MM.1S (cell line): ENCODE results near the gene FBXL17.

Experiments
- DNase-seq: peaks from one replicate; pipeline ENCODE4 v3.0.0-alpha.2; 2015
- H2AFZ ChIP-seq: fragments of 300-600 bp; sonication (generic); 2 replicates; pipeline ENCODE4 v1.6.0; 2016; ENCODE audit warnings: antibody characterized with exemption, low read length
- H3F3A ChIP-seq: fragments of 300-600 bp; sonication (generic); 2 replicates; pipeline ENCODE4 v1.6.1; 2016; ENCODE audit warnings: mild to moderate bottlenecking, antibody characterized with exemption, low read length, moderate library complexity, mixed read lengths; ENCODE audit not compliant: insufficient read depth
- H3K27ac ChIP-seq: fragments of 300-600 bp; sonication (generic); 2 replicates; pipeline ENCODE4 v1.5.1; 2016; ENCODE audit warnings: mild to moderate bottlenecking, low read length
- H3K27me3 ChIP-seq: fragments of 300-600 bp; sonication (generic); replicated peaks from 2 replicates; pipeline ENCODE4 v1.6.0; 2016; ENCODE audit warnings: low read length; ENCODE audit not compliant: insufficient read depth
- H3K36me3 ChIP-seq: fragments of 300-600 bp; sonication (generic); replicated peaks from 2 replicates; pipeline ENCODE4 v1.6.1; 2016; ENCODE audit warnings: mild to moderate bottlenecking, low read length, mixed read lengths; ENCODE audit not compliant: insufficient read depth
- H3K4me1 ChIP-seq: fragments of 300-600 bp; sonication (generic); 2 replicates; pipeline ENCODE4 v1.6.1; 2016; ENCODE audit warnings: low read length, mixed read lengths
- H3K4me2 ChIP-seq: fragments of 300-600 bp; sonication (generic); 2 replicates; pipeline ENCODE4 v1.6.0; 2016; ENCODE audit warnings: low read depth, low read length
- H3K4me3 ChIP-seq: fragments of 300-600 bp; sonication (generic); 2 replicates; pipeline ENCODE4 v1.5.1; 2016; ENCODE audit warnings: low read length, mixed read lengths
- H3K79me2 ChIP-seq: fragments of 300-600 bp; sonication (generic); 2 replicates; pipeline ENCODE4 v1.6.1; 2016; ENCODE audit warnings: mixed run types, low read length, mixed read lengths
- H3K9ac ChIP-seq: fragments of 300-600 bp; sonication (generic); 2 replicates; pipeline ENCODE4 v1.6.1; 2016; ENCODE audit warnings: low read length, mixed read lengths
- H3K9me2 ChIP-seq: fragments of 300-600 bp; sonication (generic); replicated peaks from 2 replicates; pipeline ENCODE4 v1.6.1; 2016; ENCODE audit warnings: mild to moderate bottlenecking, low read length, mixed read lengths; ENCODE audit not compliant: insufficient read depth
- H3K9me3 ChIP-seq: fragments of 300-600 bp; sonication (generic); replicated peaks from 2 replicates; pipeline ENCODE4 v1.6.1; 2016; ENCODE audit warnings: mild to moderate bottlenecking, low read length, mixed read lengths; ENCODE audit not compliant: insufficient read depth
- H4K20me1 ChIP-seq: fragments of 300-600 bp; sonication (generic); 2 replicates; pipeline ENCODE4 v1.6.1; 2016; ENCODE audit warnings: mild to moderate bottlenecking, low read length, moderate library complexity, mixed read lengths; ENCODE audit not compliant: insufficient read depth
- EZH2 ChIP-seq: fragments of 300-600 bp; sonication (generic); optimal IDR thresholded peaks from 2 replicates; pipeline ENCODE3; 2017; ENCODE audit warnings: low read depth, mild to moderate bottlenecking, antibody characterized with exemption, low read length, mixed read lengths
- EZH2phosphoT487 ChIP-seq: fragments of 300-600 bp; sonication (generic); IDR thresholded peaks from 2 replicates; pipeline ENCODE4 v1.6.1; 2018; ENCODE audit warnings: antibody characterized with exemption, low read length
- TF ChIP-seq, protein P1 (sequence below): fragments of 300-600 bp; sonication (generic); IDR thresholded peaks from 2 replicates; pipeline ENCODE4 v1.5.1; 2016; ENCODE audit warnings: antibody characterized with exemption, low read length, mixed read lengths

FBXL17 gene

DNA sequence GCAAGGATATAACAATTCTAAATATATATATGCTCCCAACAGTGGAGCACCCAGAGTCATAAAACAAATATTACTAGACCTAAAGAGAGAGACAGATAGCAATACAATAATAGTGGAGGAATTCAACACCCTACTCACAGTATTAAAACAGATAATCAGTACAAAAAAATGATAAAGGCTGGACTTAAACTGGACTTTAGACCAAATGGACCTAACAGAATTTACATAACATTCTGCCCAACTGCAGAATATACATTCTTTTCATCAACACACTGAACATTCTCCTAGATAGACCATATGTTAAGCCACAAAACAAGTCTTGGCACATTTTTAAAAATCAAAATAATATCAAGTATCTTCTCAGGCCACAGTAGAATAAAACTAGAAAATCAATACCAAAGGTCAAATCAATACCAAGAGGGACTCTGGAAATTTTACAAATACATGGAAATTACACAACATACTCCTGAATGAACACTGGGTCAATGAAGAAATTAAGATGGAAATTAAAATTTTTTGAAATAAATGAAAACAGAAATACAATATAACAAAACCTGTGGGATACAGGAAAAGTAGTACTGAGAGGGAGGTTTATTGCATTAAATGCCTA is 100.8 kb downstream of the FBXL17 start:
- no peak for DNase-seq
- Histone ChIP-seq H3K27ac (no peak overlapping the region), H3K36me3 (no peaks in the 10 kb centered on the region), H3K4me3 (no peak overlapping the region), H3K4me2 (no peak overlapping the region), H3K79me2 (no peaks in the 10 kb centered on the region), H3K4me1 (no peaks in the 10 kb centered on the region), H3K9me3 (no peaks in the 10 kb centered on the region), H3K9ac (no peak overlapping the region), H4K20me1 (no peaks in the 10 kb centered on the region), H3F3A (no peaks in the 10 kb centered on the region), H2AFZ (no peak overlapping the region), H3K9me2 (no peaks in the 10 kb centered on the region), H3K27me3 (no peaks in the 10 kb centered on the region)
- TF ChIP-seq EZH2phosphoT487 (no peak), EZH2 (no peak)
- TF ChIP-seq, protein P1, sequence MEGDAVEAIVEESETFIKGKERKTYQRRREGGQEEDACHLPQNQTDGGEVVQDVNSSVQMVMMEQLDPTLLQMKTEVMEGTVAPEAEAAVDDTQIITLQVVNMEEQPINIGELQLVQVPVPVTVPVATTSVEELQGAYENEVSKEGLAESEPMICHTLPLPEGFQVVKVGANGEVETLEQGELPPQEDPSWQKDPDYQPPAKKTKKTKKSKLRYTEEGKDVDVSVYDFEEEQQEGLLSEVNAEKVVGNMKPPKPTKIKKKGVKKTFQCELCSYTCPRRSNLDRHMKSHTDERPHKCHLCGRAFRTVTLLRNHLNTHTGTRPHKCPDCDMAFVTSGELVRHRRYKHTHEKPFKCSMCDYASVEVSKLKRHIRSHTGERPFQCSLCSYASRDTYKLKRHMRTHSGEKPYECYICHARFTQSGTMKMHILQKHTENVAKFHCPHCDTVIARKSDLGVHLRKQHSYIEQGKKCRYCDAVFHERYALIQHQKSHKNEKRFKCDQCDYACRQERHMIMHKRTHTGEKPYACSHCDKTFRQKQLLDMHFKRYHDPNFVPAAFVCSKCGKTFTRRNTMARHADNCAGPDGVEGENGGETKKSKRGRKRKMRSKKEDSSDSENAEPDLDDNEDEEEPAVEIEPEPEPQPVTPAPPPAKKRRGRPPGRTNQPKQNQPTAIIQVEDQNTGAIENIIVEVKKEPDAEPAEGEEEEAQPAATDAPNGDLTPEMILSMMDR = no peak

DNA sequence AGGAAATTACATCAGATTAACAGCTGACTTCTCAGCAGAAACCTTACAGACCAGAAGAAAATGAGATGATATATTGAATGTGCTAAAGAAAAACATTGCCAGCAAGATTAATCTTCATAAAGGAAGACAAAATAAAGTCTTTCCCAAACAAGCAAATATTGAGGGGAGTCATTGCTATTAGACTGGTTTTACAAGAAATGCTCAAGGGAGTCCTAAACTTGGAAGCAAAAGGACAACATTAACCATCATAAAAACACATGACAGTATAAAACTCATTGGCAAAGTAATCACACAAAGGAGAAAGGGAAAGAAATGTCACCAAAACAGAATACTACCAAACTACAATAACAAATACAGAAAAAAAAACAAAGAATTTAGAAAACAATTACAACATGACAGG is 101.7 kb downstream of the FBXL17 start:
- no peaks in the 10 kb centered on the region for H3F3A ChIP-seq
- no peaks in the 10 kb centered on the region for H4K20me1 ChIP-seq
- H2AFZ ChIP-seq = no peak overlapping the region
- TF ChIP-seq, protein P1 = no peak
- no peak for TF ChIP-seq EZH2phosphoT487
- no peak for TF ChIP-seq EZH2
- H3K79me2 ChIP-seq = no peaks in the 10 kb centered on the region
- no peaks in the 10 kb centered on the region for H3K9me2 ChIP-seq
- no peaks in the 10 kb centered on the region for H3K9me3 ChIP-seq
- H3K4me3 ChIP-seq = no peak overlapping the region
- no peaks in the 10 kb centered on the region for H3K4me1 ChIP-seq
- H3K9ac ChIP-seq = no peak overlapping the region
- no peak overlapping the region for H3K27ac ChIP-seq
- H3K4me2 ChIP-seq = no peak overlapping the region
- no peaks in the 10 kb centered on the region for H3K36me3 ChIP-seq
- H3K27me3 ChIP-seq = no peaks in the 10 kb centered on the region
- no peak for DNase-seq

GRCh38 chr5:108278285-108279240 is 103.3 kb downstream of the FBXL17 start:
- Histone ChIP-seq H4K20me1 (no peaks in the 10 kb centered on the region), H3K9me3 (no peaks in the 10 kb centered on the region), H3K79me2 (no peaks in the 10 kb centered on the region), H3K36me3 (no peaks in the 10 kb centered on the region), H3F3A (no peaks in the 10 kb centered on the region), H3K27me3 (no peaks in the 10 kb centered on the region), H3K4me1 (no peaks in the 10 kb centered on the region), H3K4me2 (no peak overlapping the region), H3K27ac (no peak overlapping the region), H3K9me2 (no peaks in the 10 kb centered on the region), H3K9ac (no peak overlapping the region), H3K4me3 (no peak overlapping the region), H2AFZ (no peak overlapping the region)
- TF ChIP-seq, protein P1 = no peak
- TF ChIP-seq EZH2 (no peak), EZH2phosphoT487 (no peak)
- DNase-seq = no peak
